ENCODE results near the gene CPNE4. TPM values are rescaled to one million over a fixed set of nuclear protein-coding genes. Genes with fewer than 3 reads are reported as not detected.

The CPNE4 gene
- total RNA-seq, 1 donor from 2014 or later: 0.20 TPM

- TF ChIP-seq CTCF (IDR thresholded peaks at IDR 0.05; ENCODE audit: unreplicated experiment): no peak
- Mint-ChIP-seq H3K27me3 (ENCODE audit: low read depth) (peaks cover 3% of the 10 kb centered on the region), H3K4me1 (no peaks in the 10 kb centered on the region), H3K27ac (no peak overlapping the region), H3K36me3 (no peaks in the 10 kb centered on the region), H3K4me3 (no peak overlapping the region), H3K9me3 (no peaks in the 10 kb centered on the region)
- DNase-seq (ENCODE audit: low spot score in 2 of 2, unreplicated experiment in 2 of 2): no peak
Measured at GRCh38 chr3:131704098-131704497, 330.7 kb downstream of the CPNE4 start.

- H3K36me3 Mint-ChIP-seq: no peaks in the 10 kb centered on the region
Measured at GRCh38 chr3:131702146-131702545, 332.7 kb downstream of the CPNE4 start.

GRCh38 chr3:131701153-131701770, 333.6 kb downstream of the CPNE4 start:
- TF ChIP-seq CTCF (IDR thresholded peaks at IDR 0.05; ENCODE audit: unreplicated experiment): no peak

More at GRCh38 chr3:131702146-131702545, 332.7 kb downstream of the CPNE4 start:
- no peak for TF ChIP-seq CTCF (IDR thresholded peaks at IDR 0.05; ENCODE audit: unreplicated experiment)
- no peak overlapping the region for H3K27ac Mint-ChIP-seq
- no peak overlapping the region for H3K4me3 Mint-ChIP-seq
- H3K4me1 Mint-ChIP-seq: no peaks in the 10 kb centered on the region
- no peaks in the 10 kb centered on the region for H3K9me3 Mint-ChIP-seq
- DNase-seq (ENCODE audit: low spot score in 2 of 2, unreplicated experiment in 2 of 2): no peak
- peaks cover 5% of the 10 kb centered on the region for H3K27me3 Mint-ChIP-seq (ENCODE audit: low read depth)

GRCh38 chr3:131699001-131699400, 335.8 kb downstream of the CPNE4 start:
- no peak for DNase-seq (ENCODE audit: low spot score in 2 of 2, unreplicated experiment in 2 of 2)

More at GRCh38 chr3:131701153-131701770, 333.6 kb downstream of the CPNE4 start:
- H3K27ac Mint-ChIP-seq: no peak overlapping the region
- H3K9me3 Mint-ChIP-seq: no peaks in the 10 kb centered on the region
- no peak overlapping the region for H3K4me3 Mint-ChIP-seq
- no peaks in the 10 kb centered on the region for H3K36me3 Mint-ChIP-seq
- no peak for DNase-seq (ENCODE audit: low spot score in 2 of 2, unreplicated experiment in 2 of 2)
- H3K27me3 Mint-ChIP-seq (ENCODE audit: low read depth): peaks cover 5% of the 10 kb centered on the region
- H3K4me1 Mint-ChIP-seq: no peaks in the 10 kb centered on the region

GRCh38 chr3:131694376-131694775, 340.4 kb downstream of the CPNE4 start:
- DNase-seq (ENCODE audit: low spot score in 2 of 2, unreplicated experiment in 2 of 2): no peak
- Mint-ChIP-seq H3K27ac (no peak overlapping the region), H3K4me1 (no peaks in the 10 kb centered on the region), H3K9me3 (peaks cover 3% of the 10 kb centered on the region), H3K27me3 (ENCODE audit: low read depth) (peaks cover 5% of the 10 kb centered on the region), H3K4me3 (no peak overlapping the region), H3K36me3 (no peaks in the 10 kb centered on the region)
- TF ChIP-seq CTCF (IDR thresholded peaks at IDR 0.05; ENCODE audit: unreplicated experiment): no peak

More at GRCh38 chr3:131699001-131699400, 335.8 kb downstream of the CPNE4 start:
- H3K27ac Mint-ChIP-seq: no peak overlapping the region
- H3K27me3 Mint-ChIP-seq (ENCODE audit: low read depth): peaks cover 2% of the 10 kb centered on the region
- no peaks in the 10 kb centered on the region for H3K9me3 Mint-ChIP-seq
- H3K4me1 Mint-ChIP-seq: no peaks in the 10 kb centered on the region
- TF ChIP-seq CTCF (IDR thresholded peaks at IDR 0.05; ENCODE audit: unreplicated experiment): no peak
- no peak overlapping the region for H3K4me3 Mint-ChIP-seq
- H3K36me3 Mint-ChIP-seq: no peaks in the 10 kb centered on the region
